T-cell (primary cell): ENCODE results near the gene NEMP2. TPM values are rescaled to one million over a fixed set of nuclear protein-coding genes. Genes with fewer than 3 reads are reported as not detected.

Experiments used
- ATAC-seq, 4 experiments: fragments of 200-7000 bp in 3 of 4; fragments of 150-1000 bp in 1 of 4; cut with Tn5 transposase; replicated peaks in 1 of 4; 1 replicate in 3 of 4; 2 replicates in 1 of 4; pipeline ENCODE4 v1.10.0; 2021; ENCODE audit warnings: moderate library complexity in 3 of 4, mild to moderate bottlenecking in 2 of 4, moderate number of reproducible peaks in 1 of 4
- CTCF ChIA-PET, 2 donors: fragments of 300-600 bp; sonication (Branson Sonifier 250); formaldehyde crosslinking; loops; one replicate each; lab custom pipeline; 2022; ENCODE audit warnings: antibody characterized with exemption in 2 of 2; lab: Charles Lee
- POLR2A ChIA-PET, 2 donors: fragments of 300-600 bp; sonication (Branson Sonifier 250); formaldehyde crosslinking; loops; one replicate each; lab custom pipeline; 2022; ENCODE audit warnings: antibody characterized with exemption in 2 of 2; lab: Charles Lee
- DNase-seq, 35 experiments: peaks; one replicate each; pipeline versions ENCODE4 v3.0.0 to v3.0.0-alpha.2; 2013 to 2023
- H3K27ac ChIP-seq: one replicate; pipeline ENCODE4 v1.5.1; 2013; ENCODE audit warnings: low read length
- H3K27me3 ChIP-seq, 2 experiments: replicated peaks in 1 of 2; 1 replicate in 1 of 2; 2 replicates in 1 of 2; pipeline versions ENCODE4 v1.6.1 to v1.7.0; 2013; ENCODE audit warnings: low read length in 1 of 2, mixed read lengths in 1 of 2; ENCODE audit not compliant: control insufficient read depth in 2 of 2, insufficient read depth in 2 of 2; ENCODE audit errors: extremely low read depth in 1 of 2
- H3K36me3 ChIP-seq, 2 donors: 1 replicate in 1 of 2; 2 replicates in 1 of 2; pipeline versions ENCODE4 v1.6.1 to v1.7.0; 2013; ENCODE audit warnings: low read length in 1 of 2; ENCODE audit not compliant: control insufficient read depth in 2 of 2, insufficient read depth in 1 of 2; ENCODE audit errors: extremely low read depth in 1 of 2
- H3K4me1 ChIP-seq, 2 experiments: 1 replicate in 1 of 2; 2 replicates in 1 of 2; pipeline versions ENCODE4 v1.6.1 to v1.7.0; 2013; ENCODE audit warnings: low read length in 2 of 2, mixed read lengths in 1 of 2; ENCODE audit not compliant: insufficient read depth in 2 of 2, control insufficient read depth in 1 of 2; ENCODE audit errors: extremely low read depth in 1 of 2
- H3K4me3 ChIP-seq, 2 donors: 1 replicate in 1 of 2; 2 replicates in 1 of 2; pipeline versions ENCODE4 v1.5.1 to v1.7.0; 2013; ENCODE audit warnings: mild to moderate bottlenecking in 2 of 2, low read length in 1 of 2, moderate library complexity in 1 of 2; ENCODE audit not compliant: control insufficient read depth in 1 of 2; ENCODE audit errors: extremely low read depth in 1 of 2
- H3K9me3 ChIP-seq: 2 replicates; pipeline ENCODE4 v1.7.0; 2013
- H3K27ac Mint-ChIP-seq, 2 donors: one replicate each; pipeline ENCODE4 v1.8.0; 2020 to 2021; ENCODE audit warnings: mild to moderate bottlenecking in 2 of 2, mixed read lengths in 2 of 2
- H3K27me3 Mint-ChIP-seq, 2 donors: one replicate each; pipeline ENCODE4 v1.8.0; 2021 to 2022; ENCODE audit warnings: mixed read lengths in 2 of 2
- H3K36me3 Mint-ChIP-seq: one replicate; pipeline ENCODE4 v1.8.0; 2021; ENCODE audit warnings: mixed read lengths
- H3K4me1 Mint-ChIP-seq, 3 donors: one replicate each; pipeline ENCODE4 v1.8.0; 2020 to 2022; ENCODE audit warnings: mixed read lengths in 3 of 3, mild to moderate bottlenecking in 1 of 3
- H3K4me3 Mint-ChIP-seq, 3 donors: one replicate each; pipeline ENCODE4 v1.8.0; 2020 to 2022; ENCODE audit warnings: mild to moderate bottlenecking in 3 of 3, mixed read lengths in 3 of 3, moderate library complexity in 3 of 3
- H3K9me3 Mint-ChIP-seq, 3 donors: one replicate each; pipeline ENCODE4 v1.8.0; 2020 to 2022; ENCODE audit warnings: mixed read lengths in 3 of 3
- WGBS: methylation state at CpG from one replicate; pipeline ENCODE4 v1.1.5; 2013; ENCODE audit warnings: missing lambda C conversion rate; ENCODE audit not compliant: insufficient coverage; 5-methylcytosine and 5-hydroxymethylcytosine counted together
- total RNA-seq, 35 experiments: library from RNA in 6 of 35; stranded (reverse) in 6 of 35; fragments of 120-200 nt in 1 of 35; gene quantifications; one replicate each; pipeline versions ENCODE4 v1.2.1 to v1.2.4 and lab custom pipeline; 2013 to 2026

The NEMP2 gene
- total RNA-seq, 5 donors from 2014 or later (not counting 1 experiment from before 2014, with no cell fraction given) = 11.1 to 16.2 (median 15.3) TPM

DNA sequence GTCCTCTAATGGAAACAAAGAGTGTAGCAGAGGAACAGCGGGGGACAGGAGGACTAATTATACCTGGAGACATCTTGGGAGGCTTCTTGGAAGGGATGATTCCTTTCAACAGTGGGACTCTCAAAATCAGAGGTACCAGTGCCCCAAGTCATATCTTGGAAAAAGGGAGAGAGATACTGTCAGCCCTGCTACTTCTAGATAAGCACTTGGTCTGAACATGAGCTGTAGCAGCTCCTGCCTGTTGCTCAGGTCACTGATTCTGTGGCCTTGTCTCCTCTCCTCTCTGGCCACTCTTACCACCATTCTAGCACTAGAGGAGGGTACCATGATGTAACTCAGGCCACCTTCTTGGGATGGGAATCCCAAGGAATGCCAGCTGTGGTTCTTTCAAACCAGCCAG lies 71.9 kb downstream of the NEMP2 start:
- H3K36me3 Mint-ChIP-seq = peaks cover 30% of the 10 kb centered on the region
- POLR2A ChIA-PET = no interaction called here

GRCh38 chr2:190462181-190462580 lies 72.3 kb downstream of the NEMP2 start:
- Mint-ChIP-seq H3K27me3 (no peaks in the 10 kb centered on the region), H3K27ac (no peak overlapping the region), H3K4me3 (no peak overlapping the region), H3K9me3 (no peaks in the 10 kb centered on the region), H3K4me1 (peaks cover 76 to 87% (median 85%) of the 10 kb centered on the region in 3 donors), H3K36me3 (peaks cover 34% of the 10 kb centered on the region)
- peaks cover 2 to 14% of the 10 kb centered on the region in 2 experiments for H3K4me1 ChIP-seq
- WGBS = 93% methylated on average over 1 of the region's 2 CpGs
- H3K36me3 ChIP-seq = peaks cover 6 to 10% of the 10 kb centered on the region in 2 donors
- POLR2A ChIA-PET = no interaction called here
- ATAC-seq (no peak), DNase-seq (no peak)
- no peak overlapping the region for H3K27ac ChIP-seq
- H3K27me3 ChIP-seq = no peaks in the 10 kb centered on the region
- no peak overlapping the region for H3K4me3 ChIP-seq
- H3K9me3 ChIP-seq = no peaks in the 10 kb centered on the region
- CTCF ChIA-PET = no interaction called here

More for the DNA sequence above, 71.9 kb downstream of the NEMP2 start:
- Histone ChIP-seq H3K4me1 (peaks cover 4 to 19% of the 10 kb centered on the region in 2 experiments), H3K27ac (no peak overlapping the region), H3K4me3 (no peak overlapping the region), H3K27me3 (no peaks in the 10 kb centered on the region), H3K9me3 (no peaks in the 10 kb centered on the region), H3K36me3 (peaks cover 5 to 6% of the 10 kb centered on the region in 2 donors)
- peaks cover 76 to 87% (median 85%) of the 10 kb centered on the region in 3 donors for H3K4me1 Mint-ChIP-seq
- CTCF ChIA-PET = no interaction called here
- no peak for DNase-seq
- no peak for ATAC-seq
- H3K27me3 Mint-ChIP-seq = no peaks in the 10 kb centered on the region
- H3K4me3 Mint-ChIP-seq = no peak overlapping the region
- WGBS = no CpG with 5 or more reads among the region's 1 CpG
- no peaks in the 10 kb centered on the region for H3K9me3 Mint-ChIP-seq
- H3K27ac Mint-ChIP-seq = peak overlapping the region in 1 of 2 donors; percentile 66

GRCh38 chr2:190460487-190460886 lies 74.0 kb downstream of the NEMP2 start:
- 100% methylated on average over 3 of the region's 5 CpGs for WGBS
- no peak overlapping the region for H3K4me3 Mint-ChIP-seq
- no peak for DNase-seq
- H3K36me3 ChIP-seq = peaks cover 3 to 20% of the 10 kb centered on the region in 2 donors
- H3K27ac Mint-ChIP-seq = no peak overlapping the region
- CTCF ChIA-PET = interaction anchor here (0.5 to 1.6 kb wide), 2 partner anchors 14 to 1663 kb away, joined by 3 to 4 read pairs; no protein-coding TSS in a partner anchor
- H3K9me3 ChIP-seq = no peaks in the 10 kb centered on the region
- peaks cover 2 to 14% of the 10 kb centered on the region in 2 experiments for H3K4me1 ChIP-seq
- H3K4me1 Mint-ChIP-seq = peaks cover 69 to 80% (median 78%) of the 10 kb centered on the region in 3 donors
- no peak for ATAC-seq
- peaks cover 38% of the 10 kb centered on the region for H3K36me3 Mint-ChIP-seq
- H3K27ac ChIP-seq = no peak overlapping the region
- H3K27me3 Mint-ChIP-seq = no peaks in the 10 kb centered on the region
- no peaks in the 10 kb centered on the region for H3K27me3 ChIP-seq
- H3K9me3 Mint-ChIP-seq = no peaks in the 10 kb centered on the region
- H3K4me3 ChIP-seq = no peak overlapping the region
- POLR2A ChIA-PET = no interaction called here

- H3K36me3 Mint-ChIP-seq = peaks cover 41% of the 10 kb centered on the region
- ATAC-seq = no peak
- no CpG with 5 or more reads among the region's 1 CpG for WGBS
- H3K4me1 ChIP-seq = peaks cover 2 to 14% of the 10 kb centered on the region in 2 experiments
- H3K4me1 Mint-ChIP-seq = peaks cover 66 to 77% (median 77%) of the 10 kb centered on the region in 3 donors
- no peaks in the 10 kb centered on the region for H3K27me3 Mint-ChIP-seq
- H3K4me3 Mint-ChIP-seq = no peak overlapping the region
- H3K27ac Mint-ChIP-seq = no peak overlapping the region
- H3K9me3 Mint-ChIP-seq = no peaks in the 10 kb centered on the region
- H3K4me3 ChIP-seq = no peak overlapping the region
- ChIA-PET CTCF (interaction anchor here (0.5 to 1.6 kb wide), 3 partner anchors 13 to 1663 kb away, joined by 3 to 4 read pairs (median 3); no protein-coding TSS in a partner anchor), POLR2A (interaction anchor here in 1 of 2 donors (0.5 kb wide), 1 partner anchor 635 kb away, joined by 4 read pairs; no protein-coding TSS in a partner anchor)
- no peak overlapping the region for H3K27ac ChIP-seq
- H3K36me3 ChIP-seq = peaks cover 3 to 20% of the 10 kb centered on the region in 2 donors
- H3K27me3 ChIP-seq = no peaks in the 10 kb centered on the region
- no peaks in the 10 kb centered on the region for H3K9me3 ChIP-seq
- no peak for DNase-seq
Observed at GRCh38 chr2:190459881-190460280, 74.6 kb downstream of the NEMP2 start.

- H3K9me3 ChIP-seq = no peaks in the 10 kb centered on the region
- ATAC-seq (no peak), DNase-seq (no peak)
- ChIA-PET CTCF (interaction anchor here in 1 of 2 donors (0.7 kb wide), 1 partner anchor 12 kb away, joined by 4 read pairs; no protein-coding TSS in a partner anchor), POLR2A (no interaction called here)
- H3K27ac Mint-ChIP-seq = no peak overlapping the region
- no peaks in the 10 kb centered on the region for H3K27me3 ChIP-seq
- no peaks in the 10 kb centered on the region for H3K9me3 Mint-ChIP-seq
- WGBS = 99% methylated on average over 5 of the region's 8 CpGs
- H3K4me1 Mint-ChIP-seq = peaks cover 56 to 74% (median 71%) of the 10 kb centered on the region in 3 donors
- H3K36me3 Mint-ChIP-seq = peaks cover 53% of the 10 kb centered on the region
- H3K27me3 Mint-ChIP-seq = no peaks in the 10 kb centered on the region
- H3K36me3 ChIP-seq = peaks cover 3 to 32% of the 10 kb centered on the region in 2 donors
- H3K27ac ChIP-seq = no peak overlapping the region
- no peak overlapping the region for H3K4me3 Mint-ChIP-seq
- H3K4me3 ChIP-seq = no peak overlapping the region
- H3K4me1 ChIP-seq = peaks cover 0 to 7% of the 10 kb centered on the region in 2 experiments
Observed at GRCh38 chr2:190458352-190459107, 76.0 kb downstream of the NEMP2 start.

GRCh38 chr2:190457256-190457655 lies 77.3 kb downstream of the NEMP2 start:
- H3K4me1 ChIP-seq = no peaks in the 10 kb centered on the region
- no peaks in the 10 kb centered on the region for H3K9me3 ChIP-seq
- ChIA-PET POLR2A (no interaction called here), CTCF (no interaction called here)
- no peak for DNase-seq
- Mint-ChIP-seq H3K9me3 (no peaks in the 10 kb centered on the region), H3K27me3 (no peaks in the 10 kb centered on the region), H3K27ac (no peak overlapping the region), H3K36me3 (peaks cover 57% of the 10 kb centered on the region), H3K4me3 (no peak overlapping the region), H3K4me1 (peaks cover 61 to 76% (median 68%) of the 10 kb centered on the region in 3 donors)
- H3K36me3 ChIP-seq = peaks cover 0 to 32% of the 10 kb centered on the region in 2 donors
- no peaks in the 10 kb centered on the region for H3K27me3 ChIP-seq
- no CpG with 5 or more reads among the region's 2 CpGs for WGBS
- H3K27ac ChIP-seq = no peak overlapping the region
- no peak overlapping the region for H3K4me3 ChIP-seq
- ATAC-seq = no peak
